T-helper 1 cell treated with Interleukin-12 subunit alpha and Interleukin-12 subunit beta and Interleukin-4 antibody, amounts not matched to agents 30 μg/mL and 1 μg/mL, for 36 hours (primary cell): ENCODE measurements around the gene MLN.

Source experiments
- H3K27ac Mint-ChIP-seq: one replicate; pipeline ENCODE4 v1.8.0; 2021; ENCODE audit warnings: mild to moderate bottlenecking, mixed read lengths
- H3K27me3 Mint-ChIP-seq: one replicate; pipeline ENCODE4 v1.8.0; 2021; ENCODE audit warnings: low read depth, mixed read lengths
- H3K36me3 Mint-ChIP-seq: one replicate; pipeline ENCODE4 v1.8.0; 2021; ENCODE audit warnings: low read depth, mixed read lengths
- H3K4me1 Mint-ChIP-seq: one replicate; pipeline ENCODE4 v1.8.0; 2021; ENCODE audit warnings: low read depth, mixed read lengths
- H3K4me3 Mint-ChIP-seq: one replicate; pipeline ENCODE4 v1.8.0; 2021; ENCODE audit warnings: mild to moderate bottlenecking, moderate library complexity, mixed read lengths
- H3K9me3 Mint-ChIP-seq: one replicate; pipeline ENCODE4 v1.8.0; 2021; ENCODE audit warnings: mixed read lengths

MLN gene

GRCh38 chr6:33770124-33770832, 33.5 kb downstream of the MLN start:
- Mint-ChIP-seq H3K27me3 (peaks cover 13% of the 10 kb centered on the region), H3K9me3 (no peaks in the 10 kb centered on the region), H3K27ac (no peak overlapping the region), H3K4me1 (peaks cover 2% of the 10 kb centered on the region), H3K4me3 (no peak overlapping the region), H3K36me3 (peaks cover 15% of the 10 kb centered on the region)

- peaks cover 14% of the 10 kb centered on the region for H3K27me3 Mint-ChIP-seq
Observed at GRCh38 chr6:33769248-33769821, 34.5 kb downstream of the MLN start.

GRCh38 chr6:33768644-33769120, 35.1 kb downstream of the MLN start:
- Mint-ChIP-seq H3K27me3 (peaks cover 14% of the 10 kb centered on the region), H3K9me3 (no peaks in the 10 kb centered on the region), H3K36me3 (peaks cover 11% of the 10 kb centered on the region), H3K4me1 (no peaks in the 10 kb centered on the region), H3K4me3 (no peak overlapping the region), H3K27ac (no peak overlapping the region)

More at GRCh38 chr6:33769248-33769821, 34.5 kb downstream of the MLN start:
- Mint-ChIP-seq H3K9me3 (no peaks in the 10 kb centered on the region), H3K27ac (no peak overlapping the region), H3K36me3 (peaks cover 11% of the 10 kb centered on the region), H3K4me1 (no peaks in the 10 kb centered on the region), H3K4me3 (no peak overlapping the region)

- H3K4me3 Mint-ChIP-seq: no peak overlapping the region
- no peaks in the 10 kb centered on the region for H3K9me3 Mint-ChIP-seq
- no peaks in the 10 kb centered on the region for H3K4me1 Mint-ChIP-seq
- peaks cover 16% of the 10 kb centered on the region for H3K27me3 Mint-ChIP-seq
- no peak overlapping the region for H3K27ac Mint-ChIP-seq
- peaks cover 2% of the 10 kb centered on the region for H3K36me3 Mint-ChIP-seq
Observed at GRCh38 chr6:33766921-33767907, 36.6 kb downstream of the MLN start.

- H3K9me3 Mint-ChIP-seq: no peaks in the 10 kb centered on the region
- no peaks in the 10 kb centered on the region for H3K4me1 Mint-ChIP-seq
- H3K4me3 Mint-ChIP-seq: no peak overlapping the region
- peaks cover 17% of the 10 kb centered on the region for H3K27me3 Mint-ChIP-seq
- no peaks in the 10 kb centered on the region for H3K36me3 Mint-ChIP-seq
- H3K27ac Mint-ChIP-seq: no peak overlapping the region
Observed at GRCh38 chr6:33765368-33765767, 38.4 kb downstream of the MLN start.

- H3K36me3 Mint-ChIP-seq: no peaks in the 10 kb centered on the region
- no peaks in the 10 kb centered on the region for H3K9me3 Mint-ChIP-seq
- H3K27ac Mint-ChIP-seq: no peak overlapping the region
- H3K4me3 Mint-ChIP-seq: no peak overlapping the region
- no peaks in the 10 kb centered on the region for H3K4me1 Mint-ChIP-seq
- H3K27me3 Mint-ChIP-seq: peaks cover 17% of the 10 kb centered on the region
Observed at GRCh38 chr6:33764036-33764435, 39.8 kb downstream of the MLN start.

- no peaks in the 10 kb centered on the region for H3K4me1 Mint-ChIP-seq
- no peaks in the 10 kb centered on the region for H3K9me3 Mint-ChIP-seq
- peaks cover 16% of the 10 kb centered on the region for H3K27me3 Mint-ChIP-seq
- H3K4me3 Mint-ChIP-seq: no peak overlapping the region
- H3K36me3 Mint-ChIP-seq: no peaks in the 10 kb centered on the region
- no peak overlapping the region for H3K27ac Mint-ChIP-seq
Observed at GRCh38 chr6:33763483-33763882, 40.3 kb downstream of the MLN start.

GRCh38 chr6:33762713-33763112, 41.1 kb downstream of the MLN start:
- Mint-ChIP-seq H3K9me3 (no peaks in the 10 kb centered on the region), H3K27ac (no peak overlapping the region), H3K27me3 (peaks cover 14% of the 10 kb centered on the region), H3K4me3 (no peak overlapping the region), H3K36me3 (no peaks in the 10 kb centered on the region), H3K4me1 (no peaks in the 10 kb centered on the region)

- Mint-ChIP-seq H3K27me3 (peaks cover 9% of the 10 kb centered on the region), H3K4me1 (no peaks in the 10 kb centered on the region), H3K36me3 (no peaks in the 10 kb centered on the region), H3K27ac (no peak overlapping the region), H3K4me3 (no peak overlapping the region), H3K9me3 (no peaks in the 10 kb centered on the region)
Observed at GRCh38 chr6:33761922-33762629, 41.7 kb downstream of the MLN start.

GRCh38 chr6:33761581-33761921, 42.3 kb downstream of the MLN start:
- no peaks in the 10 kb centered on the region for H3K4me1 Mint-ChIP-seq
- H3K27ac Mint-ChIP-seq: no peak overlapping the region
- peaks cover 9% of the 10 kb centered on the region for H3K27me3 Mint-ChIP-seq
- no peaks in the 10 kb centered on the region for H3K9me3 Mint-ChIP-seq
- no peaks in the 10 kb centered on the region for H3K36me3 Mint-ChIP-seq
- H3K4me3 Mint-ChIP-seq: no peak overlapping the region

- Mint-ChIP-seq H3K27me3 (peaks cover 4% of the 10 kb centered on the region), H3K9me3 (no peaks in the 10 kb centered on the region), H3K27ac (no peak overlapping the region), H3K4me1 (no peaks in the 10 kb centered on the region), H3K36me3 (no peaks in the 10 kb centered on the region), H3K4me3 (no peak overlapping the region)
Observed at GRCh38 chr6:33759887-33760629, 43.7 kb downstream of the MLN start.

GRCh38 chr6:33758815-33759216, 45.0 kb downstream of the MLN start:
- Mint-ChIP-seq H3K4me3 (no peak overlapping the region), H3K9me3 (no peaks in the 10 kb centered on the region), H3K4me1 (no peaks in the 10 kb centered on the region), H3K36me3 (no peaks in the 10 kb centered on the region), H3K27ac (no peak overlapping the region), H3K27me3 (peaks cover 4% of the 10 kb centered on the region)

- peaks cover 4% of the 10 kb centered on the region for H3K27me3 Mint-ChIP-seq
- no peak overlapping the region for H3K4me3 Mint-ChIP-seq
- H3K4me1 Mint-ChIP-seq: no peaks in the 10 kb centered on the region
- no peaks in the 10 kb centered on the region for H3K36me3 Mint-ChIP-seq
- H3K9me3 Mint-ChIP-seq: no peaks in the 10 kb centered on the region
- H3K27ac Mint-ChIP-seq: no peak overlapping the region
Observed at GRCh38 chr6:33757906-33758305, 45.9 kb downstream of the MLN start.

- H3K9me3 Mint-ChIP-seq: no peaks in the 10 kb centered on the region
- H3K27ac Mint-ChIP-seq: no peak overlapping the region
- H3K36me3 Mint-ChIP-seq: no peaks in the 10 kb centered on the region
- peaks cover under 1% of the 10 kb centered on the region for H3K27me3 Mint-ChIP-seq
- no peaks in the 10 kb centered on the region for H3K4me1 Mint-ChIP-seq
- H3K4me3 Mint-ChIP-seq: no peak overlapping the region
Observed at GRCh38 chr6:33757113-33757512, 46.7 kb downstream of the MLN start.
